Uterus (tissue), 4 donors: ENCODE measurements around the gene CCS. TPM values are rescaled to one million over a fixed set of nuclear protein-coding genes. Genes with fewer than 3 reads are reported as not detected.
"Not testable (repeated sequence)": the region's sequence is repeated elsewhere in the genome, so short reads cannot be mapped to it uniquely, and the experiment has no call there.

Source experiments
- DNase-seq, 2 donors: peaks; one replicate each; pipeline ENCODE4 v3.0.0-alpha.2; 2019 to 2020
- H3K27ac ChIP-seq, 2 donors: fragments of 200-600 bp; sonication (generic); 1 replicate in 1 of 2; 2 replicates in 1 of 2; pipeline ENCODE4 v1.5.1; 2016 to 2018
- H3K27me3 ChIP-seq, 2 donors: fragments of 200-600 bp; sonication (generic); one replicate each; pipeline ENCODE4 v1.5.1; 2018 to 2019; ENCODE audit warnings: control low read depth in 1 of 2
- H3K36me3 ChIP-seq, 2 donors: fragments of 200-600 bp; sonication (generic); one replicate each; pipeline ENCODE4 v1.5.1; 2019; ENCODE audit warnings: control low read depth in 1 of 2
- H3K4me1 ChIP-seq, 2 donors: fragments of 200-600 bp; sonication (generic); one replicate each; pipeline ENCODE4 v1.5.1; 2018 to 2019; ENCODE audit warnings: control low read depth in 1 of 2
- H3K4me3 ChIP-seq, 2 donors: fragments of 200-600 bp; sonication (generic); 1 replicate in 1 of 2; 2 replicates in 1 of 2; pipeline ENCODE4 v1.5.1; 2018 to 2019; ENCODE audit warnings: mild to moderate bottlenecking in 1 of 2
- H3K9me3 ChIP-seq, 2 donors: fragments of 200-600 bp; sonication (generic); one replicate each; pipeline ENCODE4 v1.5.1; 2019; ENCODE audit warnings: control low read depth in 1 of 2
- CTCF ChIP-seq, 4 experiments: fragments of 200-600 bp in 2 of 4; fragments of 450-650 bp in 2 of 4; sonication (generic) in 2 of 4; IDR thresholded peaks; one replicate each; pipeline ENCODE4 v1.5.1; 2016 to 2019; ENCODE audit warnings: antibody characterized with exemption in 4 of 4, mild to moderate bottlenecking in 2 of 4, moderate library complexity in 1 of 4
- POLR2A ChIP-seq, 2 donors: fragments of 450-650 bp; IDR thresholded peaks; one replicate each; pipeline ENCODE4 v1.6.1; 2016; ENCODE audit warnings: antibody characterized with exemption in 2 of 2, mild to moderate bottlenecking in 1 of 2, moderate library complexity in 1 of 2
- intact Hi-C: fragments of 100-400 bp; cut with DNase I; formaldehyde crosslinking; loops from one replicate; pipeline ENCODE4 v1.15.1; 2023; ENCODE audit warnings: low total_unique reads
- total RNA-seq, 4 donors: library from RNA; depleted of rRNA in 3 of 4; stranded (reverse); fragments of >200 nt in 3 of 4; gene quantifications; one replicate each; pipeline versions ENCODE4 v1.1.0 to v1.2.4, GENCODE V29; 2014 to 2023
- donor health status: DM: yes; HTN: yes; CAD: no.

Gene CCS
- total RNA-seq, 4 donors from 2014 or later, result 13.5 to 52.0 (median 42.9) TPM

GRCh38 chr11:66639066-66639813, 46.3 kb downstream of the CCS start:
- Histone ChIP-seq H3K9me3 (no peaks in the 10 kb centered on the region), H3K27me3 (no peaks in the 10 kb centered on the region), H3K36me3 (no peaks in the 10 kb centered on the region), H3K4me1 (peaks cover 33 to 50% of the 10 kb centered on the region in 2 donors), H3K27ac (peak overlapping the region; percentile 85 to 93), H3K4me3 (peak overlapping the region; percentile 81)
- intact Hi-C loops, result no loop called here
- DNase-seq, result no peak
- TF ChIP-seq CTCF (IDR thresholded peaks at IDR 0.05) (no peak), POLR2A (IDR thresholded peaks at IDR 0.05) (no peak)

GRCh38 chr11:66639814-66640340, 46.9 kb downstream of the CCS start:
- Histone ChIP-seq H3K4me3 (peak overlapping the region; percentile 81), H3K4me1 (peaks cover 33 to 51% of the 10 kb centered on the region in 2 donors), H3K27ac (peak overlapping the region in 1 of 2 donors; percentile 93)
- H3K9me3 ChIP-seq, intact Hi-C loops, DNase-seq, H3K27me3 ChIP-seq, H3K36me3 ChIP-seq: not testable (repeated sequence)

GRCh38 chr11:66641834-66642233, 48.8 kb downstream of the CCS start:
- Histone ChIP-seq H3K27me3 (no peaks in the 10 kb centered on the region), H3K27ac (peak overlapping the region in 1 of 2 donors; percentile 20), H3K4me1 (peaks cover 33 to 57% of the 10 kb centered on the region in 2 donors), H3K36me3 (no peaks in the 10 kb centered on the region), H3K9me3 (no peaks in the 10 kb centered on the region), H3K4me3 (peak overlapping the region in 1 of 2 donors; percentile 8)
- no peak for DNase-seq
- TF ChIP-seq CTCF (IDR thresholded peaks at IDR 0.05), result no peak
- TF ChIP-seq POLR2A (IDR thresholded peaks at IDR 0.05), result no peak
- intact Hi-C loops, result no loop called here

- H3K4me3 ChIP-seq, result no peak overlapping the region
- H3K27me3 ChIP-seq, result no peaks in the 10 kb centered on the region
- intact Hi-C loops, result no loop called here
- no peaks in the 10 kb centered on the region for H3K36me3 ChIP-seq
- no peaks in the 10 kb centered on the region for H3K9me3 ChIP-seq
- TF ChIP-seq CTCF (IDR thresholded peaks at IDR 0.05), result no peak
- no peak for TF ChIP-seq POLR2A (IDR thresholded peaks at IDR 0.05)
- H3K4me1 ChIP-seq, result peaks cover 33 to 49% of the 10 kb centered on the region in 2 donors
- no peak for DNase-seq
- H3K27ac ChIP-seq, result no peak overlapping the region
Observed at GRCh38 chr11:66643745-66644437, 50.9 kb downstream of the CCS start.

- Histone ChIP-seq H3K27ac (no peak overlapping the region), H3K27me3 (no peaks in the 10 kb centered on the region), H3K4me1 (peaks cover 14 to 31% of the 10 kb centered on the region in 2 donors), H3K9me3 (no peaks in the 10 kb centered on the region), H3K4me3 (no peak overlapping the region), H3K36me3 (no peaks in the 10 kb centered on the region)
- intact Hi-C loops, result no loop called here
- TF ChIP-seq CTCF (IDR thresholded peaks at IDR 0.05) (no peak), POLR2A (IDR thresholded peaks at IDR 0.05) (no peak)
- DNase-seq, result no peak
Observed at GRCh38 chr11:66646828-66647227, 53.8 kb downstream of the CCS start.
